Liver (tissue), 3 donors: ENCODE measurements around the gene HAND1.
A peak's percentile ranks its signal among the peaks of the same experiment; 100 is the strongest.

ENCODE experiments used
- ATF3 ChIP-seq: IDR thresholded peaks from 2 replicates; pipeline ENCODE4 v1.6.1; 2016; ENCODE audit warnings: antibody characterized with exemption
- GABPA ChIP-seq, 2 donors: IDR thresholded peaks in 1 of 2; conservative IDR thresholded peaks in 1 of 2; 2 replicates each; pipeline ENCODE4 v1.6.1; 2016; ENCODE audit warnings: antibody characterized with exemption in 2 of 2, mild to moderate bottlenecking in 1 of 2, moderate library complexity in 1 of 2
- RAD21 ChIP-seq, 2 donors: IDR thresholded peaks; 2 replicates each; pipeline ENCODE4 v1.6.1; 2016; ENCODE audit warnings: antibody characterized with exemption in 2 of 2, mild to moderate bottlenecking in 2 of 2
- REST ChIP-seq: IDR thresholded peaks from 2 replicates; pipeline ENCODE4 v1.6.1; 2016; ENCODE audit warnings: antibody characterized with exemption, mild to moderate bottlenecking
- RXRA ChIP-seq, 2 donors: IDR thresholded peaks; 2 replicates each; pipeline ENCODE4 v1.6.1; 2017 to 2018; ENCODE audit warnings: antibody characterized with exemption in 2 of 2, mild to moderate bottlenecking in 1 of 2
- TAF1 ChIP-seq: conservative IDR thresholded peaks from 2 replicates; pipeline ENCODE4 v1.6.1; 2016; ENCODE audit warnings: antibody characterized with exemption, mild to moderate bottlenecking
- TF ChIP-seq, protein P1 (sequence below): fragments of 150-350 bp; IDR thresholded peaks from 2 replicates; pipeline ENCODE4 v1.5.1; 2017; ENCODE audit warnings: improper control_type of control experiment, low read depth, low read length; ENCODE audit not compliant: missing input control
- TF ChIP-seq, protein P2 (sequence below): IDR thresholded peaks from 2 replicates; pipeline ENCODE4 v1.6.1; 2016; ENCODE audit warnings: antibody characterized with exemption
- donor health status: healthy.
- donor health status: healthy.

GRCh38 chr5:154446195-154447088 is 31.6 kb downstream of the HAND1 start:
- TF ChIP-seq ATF3 = no peak
- no peak for TF ChIP-seq RXRA (IDR thresholded peaks at IDR 0.05)
- TF ChIP-seq, protein P1, sequence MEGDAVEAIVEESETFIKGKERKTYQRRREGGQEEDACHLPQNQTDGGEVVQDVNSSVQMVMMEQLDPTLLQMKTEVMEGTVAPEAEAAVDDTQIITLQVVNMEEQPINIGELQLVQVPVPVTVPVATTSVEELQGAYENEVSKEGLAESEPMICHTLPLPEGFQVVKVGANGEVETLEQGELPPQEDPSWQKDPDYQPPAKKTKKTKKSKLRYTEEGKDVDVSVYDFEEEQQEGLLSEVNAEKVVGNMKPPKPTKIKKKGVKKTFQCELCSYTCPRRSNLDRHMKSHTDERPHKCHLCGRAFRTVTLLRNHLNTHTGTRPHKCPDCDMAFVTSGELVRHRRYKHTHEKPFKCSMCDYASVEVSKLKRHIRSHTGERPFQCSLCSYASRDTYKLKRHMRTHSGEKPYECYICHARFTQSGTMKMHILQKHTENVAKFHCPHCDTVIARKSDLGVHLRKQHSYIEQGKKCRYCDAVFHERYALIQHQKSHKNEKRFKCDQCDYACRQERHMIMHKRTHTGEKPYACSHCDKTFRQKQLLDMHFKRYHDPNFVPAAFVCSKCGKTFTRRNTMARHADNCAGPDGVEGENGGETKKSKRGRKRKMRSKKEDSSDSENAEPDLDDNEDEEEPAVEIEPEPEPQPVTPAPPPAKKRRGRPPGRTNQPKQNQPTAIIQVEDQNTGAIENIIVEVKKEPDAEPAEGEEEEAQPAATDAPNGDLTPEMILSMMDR = no peak
- TF ChIP-seq RAD21 (IDR thresholded peaks at IDR 0.05) = no peak
- TF ChIP-seq, protein P2, sequence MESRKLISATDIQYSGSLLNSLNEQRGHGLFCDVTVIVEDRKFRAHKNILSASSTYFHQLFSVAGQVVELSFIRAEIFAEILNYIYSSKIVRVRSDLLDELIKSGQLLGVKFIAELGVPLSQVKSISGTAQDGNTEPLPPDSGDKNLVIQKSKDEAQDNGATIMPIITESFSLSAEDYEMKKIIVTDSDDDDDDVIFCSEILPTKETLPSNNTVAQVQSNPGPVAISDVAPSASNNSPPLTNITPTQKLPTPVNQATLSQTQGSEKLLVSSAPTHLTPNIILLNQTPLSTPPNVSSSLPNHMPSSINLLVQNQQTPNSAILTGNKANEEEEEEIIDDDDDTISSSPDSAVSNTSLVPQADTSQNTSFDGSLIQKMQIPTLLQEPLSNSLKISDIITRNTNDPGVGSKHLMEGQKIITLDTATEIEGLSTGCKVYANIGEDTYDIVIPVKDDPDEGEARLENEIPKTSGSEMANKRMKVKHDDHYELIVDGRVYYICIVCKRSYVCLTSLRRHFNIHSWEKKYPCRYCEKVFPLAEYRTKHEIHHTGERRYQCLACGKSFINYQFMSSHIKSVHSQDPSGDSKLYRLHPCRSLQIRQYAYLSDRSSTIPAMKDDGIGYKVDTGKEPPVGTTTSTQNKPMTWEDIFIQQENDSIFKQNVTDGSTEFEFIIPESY = no peak
- peak; percentile 79 for TF ChIP-seq REST
- TF ChIP-seq TAF1 = no peak
- no peak for TF ChIP-seq GABPA (IDR thresholded peaks at IDR 0.05 in 1 of 2, conservative IDR thresholded peaks at IDR 0.05 in 1 of 2)
